Dendritic cell treated with granulocyte-macrophage colony-stimulating factor and Interleukin-4, amounts not matched to agents 40 ng/mL and 50 ng/mL, for 4 days (primary cell): ENCODE measurements around the gene C6orf89.
"Not testable (repeated sequence)": the region's sequence is repeated elsewhere in the genome, so short reads cannot be mapped to it uniquely, and the experiment has no call there.

Source experiments
- H3K27ac Mint-ChIP-seq: one replicate; pipeline ENCODE4 v1.8.0; 2022; ENCODE audit warnings: mild to moderate bottlenecking, mixed read lengths
- H3K27me3 Mint-ChIP-seq: one replicate; pipeline ENCODE4 v1.8.0; 2022; ENCODE audit warnings: mild to moderate bottlenecking, mixed read lengths
- H3K36me3 Mint-ChIP-seq: one replicate; pipeline ENCODE4 v1.8.0; 2022; ENCODE audit warnings: low read depth, mixed read lengths
- H3K4me1 Mint-ChIP-seq: one replicate; pipeline ENCODE4 v1.8.0; 2022; ENCODE audit warnings: low read depth, mixed read lengths
- H3K4me3 Mint-ChIP-seq: one replicate; pipeline ENCODE4 v1.8.0; 2022; ENCODE audit warnings: mild to moderate bottlenecking, moderate library complexity, mixed read lengths
- H3K9me3 Mint-ChIP-seq: one replicate; pipeline ENCODE4 v1.8.0; 2022; ENCODE audit warnings: mixed read lengths
- intact Hi-C: fragments of 100-400 bp; cut with micrococcal nuclease; formaldehyde crosslinking; loops from one replicate; pipeline ENCODE4 v1.15.0; 2022

C6orf89 gene

GRCh38 chr6:36929152-36929551 is 43.4 kb downstream of the C6orf89 start:
- H3K27me3 Mint-ChIP-seq: peaks cover 5% of the 10 kb centered on the region
- no peak overlapping the region for H3K4me3 Mint-ChIP-seq
- H3K36me3 Mint-ChIP-seq: peaks cover 32% of the 10 kb centered on the region
- intact Hi-C loops: no loop called here
- no peak overlapping the region for H3K27ac Mint-ChIP-seq
- H3K4me1 Mint-ChIP-seq: no peaks in the 10 kb centered on the region
- H3K9me3 Mint-ChIP-seq: no peaks in the 10 kb centered on the region

- no peak overlapping the region for H3K27ac Mint-ChIP-seq
- intact Hi-C loops: no loop called here
- peaks cover 27% of the 10 kb centered on the region for H3K36me3 Mint-ChIP-seq
- H3K4me1 Mint-ChIP-seq: no peaks in the 10 kb centered on the region
- H3K9me3 Mint-ChIP-seq: no peaks in the 10 kb centered on the region
- H3K4me3 Mint-ChIP-seq: no peak overlapping the region
- H3K27me3 Mint-ChIP-seq: peaks cover 5% of the 10 kb centered on the region
Observed at GRCh38 chr6:36929607-36930006, 43.9 kb downstream of the C6orf89 start.

- Mint-ChIP-seq H3K36me3 (peaks cover 19% of the 10 kb centered on the region), H3K27me3 (peaks cover 7% of the 10 kb centered on the region), H3K4me1 (no peaks in the 10 kb centered on the region), H3K27ac (no peak overlapping the region), H3K9me3 (no peaks in the 10 kb centered on the region), H3K4me3 (no peak overlapping the region)
- intact Hi-C loops: no loop called here
Observed at GRCh38 chr6:36930483-36930882, 44.7 kb downstream of the C6orf89 start.

- H3K4me3 Mint-ChIP-seq: no peak overlapping the region
- peaks cover 16% of the 10 kb centered on the region for H3K27me3 Mint-ChIP-seq
- peaks cover 4% of the 10 kb centered on the region for H3K36me3 Mint-ChIP-seq
- no peaks in the 10 kb centered on the region for H3K4me1 Mint-ChIP-seq
- H3K27ac Mint-ChIP-seq: no peak overlapping the region
- intact Hi-C loops: no loop called here
- no peaks in the 10 kb centered on the region for H3K9me3 Mint-ChIP-seq
Observed at GRCh38 chr6:36933102-36933501, 47.4 kb downstream of the C6orf89 start.

- Mint-ChIP-seq H3K27ac (no peak overlapping the region), H3K27me3 (peaks cover 16% of the 10 kb centered on the region), H3K36me3 (no peaks in the 10 kb centered on the region), H3K4me1 (no peaks in the 10 kb centered on the region), H3K9me3 (no peaks in the 10 kb centered on the region), H3K4me3 (no peak overlapping the region)
- intact Hi-C loops: no loop called here
Observed at GRCh38 chr6:36933519-36933918, 47.8 kb downstream of the C6orf89 start.

GRCh38 chr6:36934901-36935300 is 49.1 kb downstream of the C6orf89 start:
- no peak overlapping the region for H3K27ac Mint-ChIP-seq
- no peaks in the 10 kb centered on the region for H3K9me3 Mint-ChIP-seq
- no peaks in the 10 kb centered on the region for H3K4me1 Mint-ChIP-seq
- intact Hi-C loops: no loop called here
- H3K4me3 Mint-ChIP-seq: no peak overlapping the region
- no peaks in the 10 kb centered on the region for H3K36me3 Mint-ChIP-seq
- peaks cover 16% of the 10 kb centered on the region for H3K27me3 Mint-ChIP-seq

- H3K27me3 Mint-ChIP-seq: peaks cover 20% of the 10 kb centered on the region
- H3K27ac Mint-ChIP-seq: no peak overlapping the region
- no peaks in the 10 kb centered on the region for H3K36me3 Mint-ChIP-seq
- intact Hi-C loops: no loop called here
- H3K4me1 Mint-ChIP-seq: no peaks in the 10 kb centered on the region
- no peaks in the 10 kb centered on the region for H3K9me3 Mint-ChIP-seq
- H3K4me3 Mint-ChIP-seq: no peak overlapping the region
Observed at GRCh38 chr6:36936824-36937223, 51.1 kb downstream of the C6orf89 start.

GRCh38 chr6:36937896-36938295 is 52.1 kb downstream of the C6orf89 start:
- Mint-ChIP-seq H3K36me3 (no peaks in the 10 kb centered on the region), H3K27me3 (peaks cover 19% of the 10 kb centered on the region), H3K27ac (no peak overlapping the region)

GRCh38 chr6:36938536-36938935 is 52.8 kb downstream of the C6orf89 start:
- H3K9me3 Mint-ChIP-seq: no peaks in the 10 kb centered on the region
- no peaks in the 10 kb centered on the region for H3K4me1 Mint-ChIP-seq
- H3K4me3 Mint-ChIP-seq: no peak overlapping the region
- intact Hi-C loops: no loop called here
- H3K27ac Mint-ChIP-seq: no peak overlapping the region
- peaks cover 23% of the 10 kb centered on the region for H3K27me3 Mint-ChIP-seq
- no peaks in the 10 kb centered on the region for H3K36me3 Mint-ChIP-seq

More at GRCh38 chr6:36937896-36938295, 52.1 kb downstream of the C6orf89 start:
- H3K4me3 Mint-ChIP-seq: no peak overlapping the region
- H3K4me1 Mint-ChIP-seq: no peaks in the 10 kb centered on the region
- no peaks in the 10 kb centered on the region for H3K9me3 Mint-ChIP-seq
- intact Hi-C loops: no loop called here

- H3K4me1 Mint-ChIP-seq, H3K36me3 Mint-ChIP-seq, H3K4me3 Mint-ChIP-seq, intact Hi-C loops, H3K27ac Mint-ChIP-seq, H3K9me3 Mint-ChIP-seq: not testable (repeated sequence)
- H3K27me3 Mint-ChIP-seq: peaks cover 24% of the 10 kb centered on the region
Observed at GRCh38 chr6:36939005-36939404, 53.3 kb downstream of the C6orf89 start.

GRCh38 chr6:36940027-36940426 is 54.3 kb downstream of the C6orf89 start:
- Mint-ChIP-seq H3K4me3 (no peak overlapping the region), H3K27ac (no peak overlapping the region), H3K27me3 (peaks cover 26% of the 10 kb centered on the region), H3K4me1 (no peaks in the 10 kb centered on the region), H3K9me3 (no peaks in the 10 kb centered on the region), H3K36me3 (no peaks in the 10 kb centered on the region)
- intact Hi-C loops: no loop called here

- H3K9me3 Mint-ChIP-seq, H3K36me3 Mint-ChIP-seq, intact Hi-C loops, H3K27ac Mint-ChIP-seq, H3K4me3 Mint-ChIP-seq, H3K4me1 Mint-ChIP-seq: not testable (repeated sequence)
- H3K27me3 Mint-ChIP-seq: peaks cover 19% of the 10 kb centered on the region
Observed at GRCh38 chr6:36941561-36941960, 55.8 kb downstream of the C6orf89 start.

GRCh38 chr6:36942329-36942728 is 56.6 kb downstream of the C6orf89 start:
- H3K4me3 Mint-ChIP-seq, H3K36me3 Mint-ChIP-seq, H3K9me3 Mint-ChIP-seq, intact Hi-C loops, H3K4me1 Mint-ChIP-seq, H3K27ac Mint-ChIP-seq: not testable (repeated sequence)
- peaks cover 19% of the 10 kb centered on the region for H3K27me3 Mint-ChIP-seq

- no peak overlapping the region for H3K27ac Mint-ChIP-seq
- H3K4me3 Mint-ChIP-seq: no peak overlapping the region
- H3K27me3 Mint-ChIP-seq: peaks cover 28% of the 10 kb centered on the region
- no peaks in the 10 kb centered on the region for H3K9me3 Mint-ChIP-seq
- H3K4me1 Mint-ChIP-seq: no peaks in the 10 kb centered on the region
- H3K36me3 Mint-ChIP-seq: no peaks in the 10 kb centered on the region
- intact Hi-C loops: no loop called here
Observed at GRCh38 chr6:36944650-36945049, 58.9 kb downstream of the C6orf89 start.

GRCh38 chr6:36945301-36945700 is 59.5 kb downstream of the C6orf89 start:
- Mint-ChIP-seq H3K27ac (no peak overlapping the region), H3K4me3 (no peak overlapping the region), H3K9me3 (no peaks in the 10 kb centered on the region), H3K27me3 (peaks cover 30% of the 10 kb centered on the region), H3K36me3 (no peaks in the 10 kb centered on the region), H3K4me1 (no peaks in the 10 kb centered on the region)
- intact Hi-C loops: no loop called here
